Stimulated activated CD4-positive, alpha-beta T cell treated with anti-CD3 and anti-CD28 coated beads, TNF-alpha, amount 100 ng/mL, for 4 hours (primary cell): ENCODE results near the gene ZCCHC14.
"Not testable (repeated sequence)": the region's sequence is repeated elsewhere in the genome, so short reads cannot be mapped to it uniquely, and the experiment has no call there.

ENCODE experiments used
- DNase-seq, 3 experiments: peaks; one replicate each; pipeline ENCODE4 v3.0.0-alpha.2; 2020; ENCODE audit warnings: low read depth in 3 of 3

ZCCHC14 gene

DNA sequence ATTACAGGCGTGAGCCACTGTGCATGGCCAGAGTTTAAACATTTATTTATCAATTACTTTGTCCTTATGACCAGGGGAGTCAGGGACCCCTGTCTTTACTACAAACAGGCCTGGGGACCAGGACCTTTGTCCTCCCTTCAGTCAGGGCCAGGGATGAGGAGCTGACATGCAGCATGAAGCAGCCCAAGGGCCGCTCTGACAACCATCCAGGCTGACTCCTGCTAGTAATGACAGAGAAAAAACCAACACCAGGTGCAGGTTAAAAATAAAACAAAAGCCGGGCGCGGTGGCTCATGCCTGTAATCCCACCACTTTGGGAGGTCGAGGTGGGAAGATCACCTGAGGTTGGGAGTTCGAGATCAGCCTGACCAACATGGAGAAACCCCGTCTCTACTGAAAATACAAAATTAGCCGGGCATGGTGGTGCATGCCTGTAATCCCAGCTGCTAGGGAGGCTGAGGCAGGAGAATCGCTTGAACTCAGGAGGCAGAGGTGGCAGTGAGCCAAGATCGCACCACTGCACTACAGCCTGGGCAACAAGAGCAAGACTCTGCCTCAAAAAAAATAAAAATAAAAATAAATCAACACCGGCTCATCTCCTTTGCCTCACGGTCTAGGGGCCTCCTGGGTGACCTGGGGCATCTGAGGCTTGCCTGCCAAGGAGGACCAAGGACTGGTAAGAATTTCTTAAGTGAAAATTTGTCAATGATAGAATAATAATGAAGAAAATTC, 129.8 kb downstream of the ZCCHC14 start:
- not testable (repeated sequence) for DNase-seq

DNA sequence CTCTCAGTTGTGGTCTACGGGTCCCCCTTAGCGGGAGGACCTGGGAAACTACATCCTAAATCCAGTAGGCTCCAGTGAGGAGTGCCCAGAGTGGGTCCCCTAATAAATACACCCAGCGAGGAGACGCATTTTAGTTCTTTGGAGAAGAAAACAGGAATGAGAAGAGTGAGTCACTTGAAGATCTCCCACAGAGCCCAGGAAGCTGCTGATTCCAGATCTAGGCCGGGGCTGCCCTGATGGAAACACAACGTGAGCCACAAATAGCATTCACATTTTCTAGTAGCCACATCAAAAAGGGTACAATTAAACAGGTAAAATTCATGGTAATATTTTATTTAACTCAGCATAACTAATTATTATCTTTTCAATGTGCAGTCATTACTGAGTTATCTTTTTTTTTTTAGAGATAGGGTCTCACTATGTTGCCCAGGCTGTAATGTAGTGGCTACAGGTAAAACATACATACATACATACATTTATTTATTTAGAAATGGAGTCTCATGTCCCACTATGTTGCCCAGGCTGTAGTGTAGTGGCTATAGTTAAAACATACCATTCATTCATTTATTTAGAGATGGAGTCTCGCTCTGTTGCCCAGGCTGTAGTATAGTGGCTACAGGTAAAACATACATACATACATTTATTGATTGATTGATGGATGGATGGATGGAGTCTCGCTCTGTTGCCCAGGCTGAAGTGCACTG, 130.8 kb downstream of the ZCCHC14 start:
- DNase-seq: no peak

DNA sequence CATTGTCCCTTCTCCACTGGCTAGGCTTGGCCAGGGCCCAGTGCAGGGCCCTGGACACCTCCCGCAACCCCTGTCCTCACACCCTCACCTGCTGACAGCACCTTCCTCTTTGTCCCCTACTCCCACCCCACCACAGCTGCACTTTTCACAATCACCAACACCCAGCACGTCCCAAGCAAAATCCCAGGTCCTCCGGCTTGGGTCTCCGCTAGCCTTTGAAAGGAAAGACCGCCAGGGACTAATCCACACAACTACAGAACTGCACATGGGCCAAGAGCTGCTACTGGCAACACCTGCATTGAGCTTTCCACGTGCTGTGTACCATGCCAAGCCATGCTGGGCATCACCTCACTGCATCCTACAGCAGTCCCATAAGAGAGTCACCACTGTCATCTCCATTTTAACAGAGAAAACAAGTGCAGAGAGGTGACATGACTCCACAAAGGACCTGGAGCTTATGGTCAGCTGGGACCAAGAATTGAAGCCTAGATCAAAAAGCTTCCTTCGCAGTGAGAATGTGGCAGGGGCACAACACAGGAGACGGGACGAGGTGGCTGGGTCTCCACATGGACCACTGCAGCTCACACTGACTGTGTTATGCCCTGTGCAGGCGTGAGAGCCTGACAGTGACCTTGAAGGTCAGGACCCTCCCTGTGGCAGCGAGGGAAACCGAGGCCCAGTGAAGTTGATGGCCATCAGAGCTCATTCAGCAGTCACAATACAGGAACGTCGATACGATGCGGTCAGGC, 131.8 kb downstream of the ZCCHC14 start:
- DNase-seq: no peak

DNA sequence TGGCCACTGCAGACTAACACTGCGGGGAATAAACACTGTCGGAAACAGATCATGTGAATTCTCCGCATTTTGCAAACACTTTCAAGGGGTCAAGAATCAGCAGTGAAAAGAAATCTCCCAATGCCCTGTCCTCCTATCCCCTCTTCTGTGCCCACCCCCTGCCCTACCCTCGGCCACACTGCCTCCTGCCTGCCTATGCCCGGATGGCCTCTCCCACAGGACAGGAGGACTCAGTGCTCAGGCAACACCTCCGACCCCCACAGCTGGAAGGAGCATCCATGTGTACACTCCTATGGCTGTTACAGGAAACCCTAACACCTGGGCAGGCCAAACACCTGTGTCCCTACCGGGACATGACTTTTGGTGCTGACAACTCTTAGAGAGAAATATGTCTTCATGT, 133.7 kb downstream of the ZCCHC14 start:
- no peak for DNase-seq

DNA sequence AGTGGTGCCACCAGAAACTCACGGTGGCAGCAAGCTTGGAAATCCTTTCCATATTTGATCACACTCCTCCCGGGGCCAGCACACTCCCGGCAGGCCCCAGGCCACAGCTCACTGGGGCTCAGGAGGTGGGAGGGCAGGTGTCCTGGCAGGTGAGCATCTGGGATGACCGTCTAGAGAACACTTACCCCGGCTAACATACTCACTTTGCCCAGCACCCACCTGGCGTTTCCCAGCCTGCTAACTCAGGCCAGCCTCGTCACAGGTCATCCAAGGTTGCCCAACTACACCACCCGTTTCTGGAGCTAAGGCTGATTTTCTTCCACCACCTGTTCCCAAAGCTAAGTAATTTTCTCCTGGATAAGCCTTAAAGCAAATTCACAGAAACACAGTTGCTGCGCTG, 134.1 kb downstream of the ZCCHC14 start:
- DNase-seq: no peak

DNA sequence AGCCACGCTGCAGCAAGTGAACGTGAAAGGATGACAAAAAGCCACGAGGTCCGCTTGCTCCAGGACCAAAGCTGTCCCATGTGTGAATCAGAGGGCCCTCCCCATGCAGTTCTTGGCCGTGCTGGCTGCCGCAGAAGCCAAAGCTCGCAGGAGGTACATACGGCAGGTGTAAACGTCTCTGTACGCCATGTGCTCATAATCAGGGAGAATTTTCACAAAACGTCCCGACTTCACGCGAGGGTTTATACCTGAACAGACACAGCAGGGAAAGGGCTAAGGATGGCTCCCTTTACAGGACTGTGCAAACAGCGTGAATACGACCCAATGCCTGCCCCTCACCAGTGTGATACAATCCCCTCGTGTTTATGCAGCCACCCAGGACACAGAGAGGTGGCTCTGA, 134.6 kb downstream of the ZCCHC14 start:
- no peak for DNase-seq

DNA sequence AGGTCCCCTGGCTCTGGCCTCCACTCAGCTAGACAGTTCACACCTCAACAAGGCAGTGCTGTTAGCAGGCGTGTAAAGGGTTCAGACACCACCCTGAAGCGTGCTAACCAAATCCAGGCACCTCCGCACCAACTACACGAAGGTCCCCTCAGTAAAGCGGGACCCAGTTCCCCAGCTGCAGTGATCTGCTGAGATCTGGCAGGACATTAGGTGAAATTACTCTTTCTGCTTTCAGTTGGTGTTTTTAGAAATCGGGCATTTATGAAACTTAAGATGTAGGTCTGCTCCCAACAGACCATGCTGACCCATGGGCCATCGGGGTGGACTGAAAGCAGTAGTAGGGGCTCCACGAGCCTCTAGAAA, 136.4 kb downstream of the ZCCHC14 start:
- no peak for DNase-seq
